GM23338 (cell line): ENCODE measurements around the gene TMED8.

ENCODE experiments used
- CREB1 ChIP-seq: fragments of 250-450 bp; sonication (Bioruptor Pico); IDR thresholded peaks from 2 replicates; pipeline ENCODE4 v1.5.0; 2020; ENCODE audit warnings: low read depth, mild to moderate bottlenecking, moderate library complexity
- EZH2 ChIP-seq: fragments of 200-600 bp; sonication (generic); IDR thresholded peaks from one replicate; pipeline ENCODE4 v1.8.0; 2017; ENCODE audit warnings: antibody characterized with exemption, mild to moderate bottlenecking, low read depth; ENCODE audit not compliant: unreplicated experiment
- EZH2phosphoT487 ChIP-seq: fragments of 200-600 bp; sonication (generic); IDR thresholded peaks from one replicate; pipeline ENCODE4 v1.8.1; 2018; ENCODE audit warnings: antibody characterized with exemption; ENCODE audit not compliant: unreplicated experiment
- JUNB ChIP-seq: IDR thresholded peaks from one replicate; pipeline ENCODE4 v1.6.1; 2016; ENCODE audit warnings: antibody characterized with exemption; ENCODE audit not compliant: unreplicated experiment
- POLR2AphosphoS5 ChIP-seq: IDR thresholded peaks from 2 replicates; pipeline ENCODE4 v1.6.1; 2016; ENCODE audit warnings: antibody characterized with exemption, low read depth
- TF ChIP-seq, protein P1 (sequence below), 2 experiments: fragments of 200-600 bp in 1 of 2; sonication (generic) in 1 of 2; conservative IDR thresholded peaks; 2 replicates each; pipeline versions ENCODE4 v1.5.1 to v1.6.1; 2016 to 2017; ENCODE audit warnings: antibody characterized with exemption in 2 of 2, low read depth in 2 of 2, mild to moderate bottlenecking in 2 of 2, moderate library complexity in 1 of 2
- TF ChIP-seq, protein P2 (sequence below): IDR thresholded peaks from 2 replicates; pipeline ENCODE4 v1.6.1; 2016; ENCODE audit warnings: antibody characterized with exemption

- TF ChIP-seq, protein P1, sequence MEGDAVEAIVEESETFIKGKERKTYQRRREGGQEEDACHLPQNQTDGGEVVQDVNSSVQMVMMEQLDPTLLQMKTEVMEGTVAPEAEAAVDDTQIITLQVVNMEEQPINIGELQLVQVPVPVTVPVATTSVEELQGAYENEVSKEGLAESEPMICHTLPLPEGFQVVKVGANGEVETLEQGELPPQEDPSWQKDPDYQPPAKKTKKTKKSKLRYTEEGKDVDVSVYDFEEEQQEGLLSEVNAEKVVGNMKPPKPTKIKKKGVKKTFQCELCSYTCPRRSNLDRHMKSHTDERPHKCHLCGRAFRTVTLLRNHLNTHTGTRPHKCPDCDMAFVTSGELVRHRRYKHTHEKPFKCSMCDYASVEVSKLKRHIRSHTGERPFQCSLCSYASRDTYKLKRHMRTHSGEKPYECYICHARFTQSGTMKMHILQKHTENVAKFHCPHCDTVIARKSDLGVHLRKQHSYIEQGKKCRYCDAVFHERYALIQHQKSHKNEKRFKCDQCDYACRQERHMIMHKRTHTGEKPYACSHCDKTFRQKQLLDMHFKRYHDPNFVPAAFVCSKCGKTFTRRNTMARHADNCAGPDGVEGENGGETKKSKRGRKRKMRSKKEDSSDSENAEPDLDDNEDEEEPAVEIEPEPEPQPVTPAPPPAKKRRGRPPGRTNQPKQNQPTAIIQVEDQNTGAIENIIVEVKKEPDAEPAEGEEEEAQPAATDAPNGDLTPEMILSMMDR (conservative IDR thresholded peaks at IDR 0.05; ENCODE audit: low read depth in 2 of 2), result no peak
- no peak for TF ChIP-seq EZH2
- TF ChIP-seq, protein P2, sequence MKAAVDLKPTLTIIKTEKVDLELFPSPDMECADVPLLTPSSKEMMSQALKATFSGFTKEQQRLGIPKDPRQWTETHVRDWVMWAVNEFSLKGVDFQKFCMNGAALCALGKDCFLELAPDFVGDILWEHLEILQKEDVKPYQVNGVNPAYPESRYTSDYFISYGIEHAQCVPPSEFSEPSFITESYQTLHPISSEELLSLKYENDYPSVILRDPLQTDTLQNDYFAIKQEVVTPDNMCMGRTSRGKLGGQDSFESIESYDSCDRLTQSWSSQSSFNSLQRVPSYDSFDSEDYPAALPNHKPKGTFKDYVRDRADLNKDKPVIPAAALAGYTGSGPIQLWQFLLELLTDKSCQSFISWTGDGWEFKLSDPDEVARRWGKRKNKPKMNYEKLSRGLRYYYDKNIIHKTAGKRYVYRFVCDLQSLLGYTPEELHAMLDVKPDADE, result no peak
- no peak for TF ChIP-seq CREB1 (CRISPR knock-in tag)
- TF ChIP-seq EZH2phosphoT487, result no peak
- no peak for TF ChIP-seq POLR2AphosphoS5
- TF ChIP-seq JUNB, result no peak
These were observed 23.3 kb upstream of the TMED8 start for GRCh38 chr14:77400216-77400615.
